Heart right ventricle (tissue), 16 donors: ENCODE results near the gene ALK. TPM values are rescaled to one million over a fixed set of nuclear protein-coding genes. Genes with fewer than 3 reads are reported as not detected.

Experiments
- ATAC-seq, 8 donors: fragments of 200-7000 bp; cut with Tn5 transposase; one replicate each; pipeline ENCODE4 v1.9.1; 2020; ENCODE audit warnings: mild to moderate bottlenecking in 8 of 8, moderate library complexity in 8 of 8, moderate number of reproducible peaks in 1 of 8
- DNase-seq, 2 donors: peaks; one replicate each; pipeline ENCODE4 v3.0.0-alpha.2; 2020
- H3K27ac ChIP-seq, 10 donors: fragments of 200-600 bp; sonication (generic) in 2 of 10; one replicate each; pipeline versions ENCODE4 v1.5.0 to v1.8.0; 2020 to 2022; ENCODE audit warnings: mild to moderate bottlenecking in 3 of 10
- H3K27me3 ChIP-seq, 7 donors: fragments of 200-600 bp; one replicate each; pipeline ENCODE4 v1.8.0; 2021 to 2022; ENCODE audit warnings: mild to moderate bottlenecking in 2 of 7
- H3K36me3 ChIP-seq, 9 donors: fragments of 200-600 bp; sonication (generic) in 1 of 9; one replicate each; pipeline versions ENCODE4 v1.5.0 to v1.8.0; 2020 to 2022; ENCODE audit warnings: mild to moderate bottlenecking in 2 of 9
- H3K4me1 ChIP-seq, 9 donors: fragments of 200-600 bp; sonication (generic) in 1 of 9; one replicate each; pipeline versions ENCODE4 v1.5.0 to v1.8.0; 2020 to 2022; ENCODE audit warnings: mild to moderate bottlenecking in 4 of 9
- H3K4me3 ChIP-seq, 10 donors: fragments of 200-600 bp; sonication (generic) in 2 of 10; one replicate each; pipeline versions ENCODE4 v1.5.0 to v1.8.0; 2020 to 2022; ENCODE audit warnings: mild to moderate bottlenecking in 7 of 10, moderate library complexity in 2 of 10
- H3K9me3 ChIP-seq, 11 donors: fragments of 200-600 bp in 10 of 11; sonication (generic) in 2 of 11; one replicate each; pipeline versions ENCODE4 v1.5.0 to v1.8.0; 2013 to 2022; ENCODE audit warnings: mild to moderate bottlenecking in 2 of 11, control low read depth in 1 of 11, moderate library complexity in 1 of 11
- CTCF ChIP-seq, 9 donors: fragments of 200-600 bp; sonication (generic) in 2 of 9; IDR thresholded peaks; one replicate each; pipeline versions ENCODE4 v1.5.0 to v1.8.0; 2021 to 2022; ENCODE audit warnings: antibody characterized with exemption in 9 of 9, mild to moderate bottlenecking in 5 of 9, moderate library complexity in 1 of 9
- WGBS, 2 donors: extraction: QIAGEN DNeasy Blood & Tissue Kit; methylation state at CpG; one replicate each; pipeline ENCODE4 v1.1.7; 2013; ENCODE audit warnings: inconsistent platforms in 1 of 2; 5-methylcytosine and 5-hydroxymethylcytosine counted together
- intact Hi-C, 10 donors: fragments of 100-400 bp; cut with DNase I; formaldehyde crosslinking; loops; one replicate each; pipeline versions ENCODE4 v1.11.1 to v1.14.2; 2022
- polyA plus RNA-seq, 2 donors: library from polyadenylated mRNA; stranded (reverse); fragments of 200-250 nt; gene quantifications; one replicate each; pipeline ENCODE4 v1.2.3, GENCODE V29; 2013
- total RNA-seq, 10 donors: library from RNA; stranded (reverse); fragmentation: NEBNext Ultra II Directional in 3 of 10; extraction: Animal tissue kit (Norgen Biotek cat#: 25700) in 3 of 10; gene quantifications; one replicate each; pipeline versions ENCODE4 v1.2.1 to v1.2.4, GENCODE V29; 2021 to 2023
- donor health status: Arrhythmogenic right ventricular cardiomyopathy.
- donor health status: ischemic (EF 13 %, LVEDD 7.1; RV severe dilation, severe dysfunction).
- donor health status: healthy with polysubstance abuse.
- donor health status: DM: no; HTN: yes; CAD: no.
- donor health status: DM: no; HTN: no; CAD: no.
- donor health status: ischemic (EF 25% LVEDD 6.9; RV normal size, moderate dysfunction).
- donor health status: ischemic (EF 25% LVEDD 5.7; RV mildly dilated, moderate dysfunction).
- donor health status: healthy.
- donor health status: DM: yes; HTN: yes; CAD: no.
- donor health status: Ischemic cardiomyopathy.
- donor health status: ischemic (EF 35%, LVEDD 5.7; RV mildly dilated, moderate dysfunction).
- donor health status: nonischemic (EF 11% LVEDD 7.7; RV severe dilation, severe dysfunction).
- donor health status: DM: yes; HTN: yes; CAD: no.
- donor health status: PGD.
- donor health status: ischemic (EF 29% LVEDD 5.4; RV normal size, mild dysfunction).
- donor health status: nonischemic (EF 23%, LVEDD 6.1; RV moderate dilation, normal function).

ALK gene
- total and polyA plus RNA-seq, 12 donors = 0.01 to 0.24 (median 0.08) TPM; not detected in 7

- Histone ChIP-seq H3K36me3 (no peaks in the 10 kb centered on the region), H3K9me3 (no peaks in the 10 kb centered on the region), H3K4me1 (no peaks in the 10 kb centered on the region), H3K4me3 (no peak overlapping the region), H3K27me3 (peaks cover 0 to 21% (median 8%) of the 10 kb centered on the region in 7 donors), H3K27ac (no peak overlapping the region)
- DNase-seq = no peak
- no peak for TF ChIP-seq CTCF (IDR thresholded peaks at IDR 0.05)
- intact Hi-C loops = loop anchor here in 3 of 10 donors (5.0 to 10.0 kb wide), 3 partner anchors 533 to 540 kb away; no protein-coding TSS in a partner anchor
- WGBS, 2 donors = 60 to 63% methylated on average over 4 of the region's 4 CpGs
- ATAC-seq = no peak
Measured at GRCh38 chr2:29304399-29305060, 616.9 kb downstream of the ALK start.

- Histone ChIP-seq H3K4me1 (no peaks in the 10 kb centered on the region), H3K36me3 (no peaks in the 10 kb centered on the region), H3K9me3 (no peaks in the 10 kb centered on the region), H3K27ac (no peak overlapping the region), H3K27me3 (peaks cover 0 to 30% (median 20%) of the 10 kb centered on the region in 7 donors), H3K4me3 (no peak overlapping the region)
- 77 to 83% methylated on average over 10 of the region's 10 CpGs for WGBS, 2 donors
- intact Hi-C loops = loop anchor here in 6 of 10 donors (2.0 to 10.0 kb wide), 5 partner anchors 544 to 778 kb away; no protein-coding TSS in a partner anchor
- no peak for DNase-seq
- no peak for ATAC-seq
- no peak for TF ChIP-seq CTCF (IDR thresholded peaks at IDR 0.05)
Measured at GRCh38 chr2:29296585-29296984, 624.8 kb downstream of the ALK start.

GRCh38 chr2:29295845-29296244 is 625.5 kb downstream of the ALK start:
- WGBS, 2 donors = 35% methylated on average over 4 of the region's 4 CpGs
- intact Hi-C loops = loop anchor here in 6 of 10 donors (2.0 to 10.0 kb wide), 5 partner anchors 545 to 779 kb away; no protein-coding TSS in a partner anchor

More at GRCh38 chr2:29295845-29296244, 625.5 kb downstream of the ALK start:
- Histone ChIP-seq H3K9me3 (no peaks in the 10 kb centered on the region), H3K27me3 (peaks cover 0 to 38% (median 15%) of the 10 kb centered on the region in 7 donors), H3K36me3 (no peaks in the 10 kb centered on the region), H3K4me3 (no peak overlapping the region), H3K27ac (no peak overlapping the region), H3K4me1 (no peaks in the 10 kb centered on the region)
- DNase-seq (no peak), ATAC-seq (no peak)
- peak in 7 of 9 donors; percentile 22 to 44 (median 27) for TF ChIP-seq CTCF (IDR thresholded peaks at IDR 0.05)
